Mesenteric fat pad (tissue), 1 donor: Measurements from ENCODE around the gene TLX3. TPM values are rescaled to one million over a fixed set of nuclear protein-coding genes. Genes with fewer than 3 reads are reported as not detected.

Experiments
- DNase-seq: peaks from one replicate; pipeline ENCODE4 v3.0.0-alpha.2; 2020; ENCODE audit warnings: low spot score
- total RNA-seq: library from RNA; stranded (reverse); fragmentation: NEBNext Ultra II Directional; extraction: Animal tissue kit (Norgen Biotek cat#: 25700); gene quantifications from one replicate; pipeline ENCODE4 v1.2.1, GENCODE V29; 2021
- donor health status: DM: yes; HTN: yes; CAD: no.

TLX3 gene
- total RNA-seq, 1 donor from 2014 or later, result not detected

DNA sequence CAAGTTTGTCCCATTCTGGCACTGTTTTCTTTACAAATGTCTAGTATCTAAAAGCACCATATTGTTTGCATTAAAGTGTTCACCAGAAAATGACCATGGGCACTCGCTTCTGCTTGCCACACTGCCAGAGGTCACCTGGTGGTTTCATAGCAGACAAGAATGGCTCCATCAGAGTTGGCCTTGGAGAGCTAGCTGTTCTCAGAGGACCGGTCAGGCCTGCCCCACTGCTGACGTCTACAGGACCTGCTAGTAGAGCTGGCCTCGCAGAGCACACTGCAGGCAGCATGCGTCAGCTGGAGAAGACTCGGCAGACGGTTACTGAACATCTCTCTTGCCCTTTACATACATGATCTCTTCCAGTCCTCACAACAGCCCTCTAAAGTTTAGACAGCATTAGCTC lies 8.7 kb upstream of the TLX3 start:
- no peak for DNase-seq

DNA sequence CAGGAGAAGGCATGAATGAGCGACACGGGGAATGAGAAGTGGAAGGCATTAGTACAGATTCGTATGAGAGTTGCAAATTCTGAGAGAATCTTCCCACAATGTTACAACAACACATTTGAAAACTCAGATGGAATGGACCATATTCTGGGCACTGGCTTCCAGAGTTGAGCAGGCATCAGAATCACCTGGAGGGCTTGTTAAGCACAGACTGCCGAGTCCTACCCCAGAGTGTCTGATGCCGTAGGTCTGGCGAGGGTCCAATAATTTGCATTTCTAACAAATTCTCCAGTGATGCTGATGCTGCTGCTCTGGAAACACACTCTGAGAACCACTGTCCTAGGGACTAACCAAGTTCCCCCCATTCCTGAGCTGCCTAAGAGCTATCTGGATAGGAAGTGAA lies 2.9 kb upstream of the TLX3 start:
- DNase-seq, result no peak

DNA sequence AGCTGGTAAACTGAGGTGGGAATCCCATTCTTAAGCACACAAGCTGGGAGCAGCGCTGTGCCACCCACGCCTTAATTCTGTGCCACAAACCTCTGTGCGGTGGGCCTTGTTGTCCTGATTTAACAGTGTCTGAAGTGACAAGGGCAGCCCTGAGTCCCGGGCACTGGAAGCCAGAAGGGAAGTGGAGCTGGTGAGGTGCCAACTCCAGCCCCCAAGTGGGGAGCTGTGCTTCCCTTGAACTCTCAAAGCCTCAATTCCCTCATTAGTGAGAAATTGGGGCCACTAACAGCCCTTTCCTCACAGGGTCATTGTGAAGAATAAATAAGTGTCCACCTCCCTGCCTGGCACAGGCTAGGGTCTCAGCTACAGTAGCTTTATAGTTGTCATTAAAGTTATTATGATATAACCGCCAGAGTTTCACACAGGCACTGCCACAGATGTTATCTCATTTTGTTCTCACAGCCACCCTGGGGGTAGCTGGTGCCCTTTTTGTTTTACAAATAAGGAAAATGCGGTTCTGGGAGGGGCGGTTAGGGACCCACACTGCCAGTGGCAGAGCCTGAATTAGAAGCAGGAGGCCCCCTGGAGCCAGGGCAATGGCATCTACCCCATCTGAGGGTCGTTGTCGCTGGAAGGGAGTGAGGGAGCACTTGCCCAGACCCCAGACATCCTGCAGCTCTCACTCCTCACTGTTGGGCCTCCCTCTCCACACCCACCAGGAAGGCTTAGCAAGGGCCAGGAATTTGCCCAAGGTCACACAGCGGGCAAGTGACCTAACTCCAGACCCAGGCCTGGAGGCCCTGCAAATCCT lies 2.1 kb upstream of the TLX3 start:
- DNase-seq, result no peak

- no peak for DNase-seq
Observed at GRCh38 chr5:171307789-171308452, 1.1 kb upstream of the TLX3 start.

DNA sequence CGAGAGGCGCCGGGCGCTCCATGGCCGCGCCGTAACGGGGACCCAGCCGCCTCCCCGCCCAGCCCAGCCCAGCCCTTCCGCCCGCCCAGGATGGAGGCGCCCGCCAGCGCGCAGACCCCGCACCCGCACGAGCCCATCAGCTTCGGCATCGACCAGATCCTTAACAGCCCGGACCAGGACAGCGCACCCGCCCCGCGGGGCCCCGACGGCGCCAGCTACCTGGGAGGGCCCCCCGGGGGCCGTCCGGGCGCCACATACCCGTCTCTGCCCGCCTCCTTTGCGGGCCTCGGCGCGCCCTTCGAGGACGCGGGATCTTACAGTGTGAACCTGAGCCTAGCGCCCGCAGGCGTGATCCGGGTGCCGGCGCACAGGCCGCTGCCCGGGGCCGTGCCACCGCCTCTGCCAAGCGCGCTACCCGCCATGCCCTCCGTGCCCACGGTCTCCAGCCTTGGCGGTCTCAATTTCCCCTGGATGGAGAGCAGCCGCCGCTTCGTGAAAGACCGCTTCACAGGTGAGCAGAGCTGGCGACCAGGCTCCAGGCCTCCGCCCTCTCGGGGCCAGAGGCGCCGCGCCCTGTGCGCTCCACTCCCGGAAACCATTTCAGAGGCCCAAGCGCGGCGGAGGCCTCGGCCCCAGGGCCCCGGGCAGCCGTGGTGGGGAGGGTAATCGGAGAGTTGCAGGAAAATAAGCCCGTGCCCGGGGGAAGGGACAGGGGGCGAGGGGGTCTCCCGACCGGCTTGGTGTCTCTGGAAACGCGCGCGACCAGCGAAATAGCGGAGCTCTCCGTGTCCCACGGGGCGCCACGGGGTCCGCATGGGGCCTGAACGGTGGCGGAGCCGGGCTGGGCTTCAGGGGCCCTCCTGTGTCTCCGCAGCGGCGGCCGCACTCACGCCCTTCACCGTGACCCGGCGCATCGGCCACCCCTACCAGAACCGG lies 496 bp downstream of the TLX3 start:
- no peak for DNase-seq

- DNase-seq, result no peak
Observed at GRCh38 chr5:171310212-171310818, 1.3 kb downstream of the TLX3 start.

GRCh38 chr5:171310819-171311321 lies 1.8 kb downstream of the TLX3 start:
- no peak for DNase-seq

GRCh38 chr5:171311322-171312077 lies 2.5 kb downstream of the TLX3 start:
- no peak for DNase-seq

GRCh38 chr5:171312129-171312974 lies 3.3 kb downstream of the TLX3 start:
- peak; percentile 82 for DNase-seq

- DNase-seq, result peak; percentile 59
Observed at GRCh38 chr5:171313481-171314206, 4.6 kb downstream of the TLX3 start.

DNA sequence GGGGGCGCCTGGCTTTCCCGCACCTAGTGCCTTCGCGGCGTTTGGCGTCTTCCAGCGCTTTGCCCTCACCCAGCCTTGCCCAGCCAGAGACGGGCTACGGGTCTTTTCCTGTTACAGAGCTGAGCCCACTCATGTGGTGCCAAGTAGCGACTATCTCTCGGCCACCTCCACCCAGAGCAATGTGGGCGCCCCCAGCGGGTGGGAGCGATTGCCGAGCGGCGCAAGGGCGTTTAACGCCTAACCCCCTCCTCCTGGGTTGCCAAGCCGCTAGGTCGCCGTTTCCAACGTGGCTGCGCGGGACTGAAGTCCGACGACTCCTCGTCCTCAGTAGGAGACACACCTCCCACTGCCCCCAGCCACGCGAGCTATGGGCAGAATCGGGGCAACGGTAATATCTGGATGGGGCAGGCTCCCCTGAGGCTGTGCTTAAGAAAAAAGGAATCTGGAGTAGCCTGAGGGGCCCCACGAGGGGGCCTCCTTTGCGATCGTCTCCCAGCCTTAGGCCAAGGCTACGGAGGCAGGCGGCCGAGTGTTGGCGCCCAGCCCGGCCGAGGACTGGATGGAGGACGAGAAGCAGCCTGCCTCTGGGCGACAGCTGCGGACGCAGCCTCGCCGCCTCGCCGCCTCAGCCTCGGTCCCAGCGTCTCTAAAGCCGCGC lies 5.8 kb downstream of the TLX3 start:
- peak; percentile 83 for DNase-seq

GRCh38 chr5:171315386-171315891 lies 6.4 kb downstream of the TLX3 start:
- no peak for DNase-seq

GRCh38 chr5:171315925-171316257 lies 6.8 kb downstream of the TLX3 start:
- peak; percentile 71 for DNase-seq

DNA sequence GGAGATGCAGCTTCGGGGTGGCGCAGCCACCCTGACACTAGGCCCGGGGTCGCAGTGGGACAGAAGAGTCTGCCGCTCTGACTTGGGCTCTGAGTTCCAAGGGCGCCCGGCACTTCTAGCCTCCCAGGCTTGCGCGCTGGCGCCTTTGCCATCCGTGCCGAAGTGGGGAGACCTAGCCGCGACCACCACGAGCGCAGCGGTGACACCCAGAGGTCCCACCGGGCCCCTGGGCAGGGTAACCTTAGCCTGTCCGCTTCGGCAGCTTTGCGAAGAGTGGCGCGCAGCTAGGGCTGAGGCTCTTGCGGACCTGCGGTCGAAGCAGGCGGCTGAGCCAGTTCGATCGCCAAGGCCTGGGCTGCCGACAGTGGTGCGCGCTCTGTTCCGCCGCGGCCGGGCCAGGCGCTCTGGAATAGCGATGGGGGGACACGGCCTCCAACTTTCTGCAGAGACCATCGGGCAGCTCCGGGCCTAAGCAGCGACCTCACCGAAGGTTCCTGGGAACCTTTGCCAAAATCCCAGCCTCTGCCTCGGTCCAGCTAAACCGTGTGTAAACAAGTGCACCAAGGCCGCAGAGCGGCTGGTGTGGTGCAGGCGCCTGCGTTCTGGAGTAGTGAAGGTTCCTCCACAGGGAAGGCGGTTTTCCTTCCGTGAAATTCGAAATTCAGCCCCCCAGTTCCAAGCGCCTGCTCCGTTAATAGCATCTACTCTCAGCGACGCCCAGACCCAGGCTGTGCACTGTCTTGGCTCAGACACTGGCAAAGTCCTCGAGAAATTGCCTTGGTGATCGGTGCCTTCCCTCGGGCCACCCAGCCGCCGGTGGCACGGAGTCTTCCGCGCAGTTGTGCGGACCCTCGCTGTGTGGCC lies 7.4 kb downstream of the TLX3 start:
- DNase-seq, result peak; percentile 85

GRCh38 chr5:171317230-171317629 lies 8.2 kb downstream of the TLX3 start:
- no peak for DNase-seq

- no peak for DNase-seq
Observed at GRCh38 chr5:171318026-171318425, 9.0 kb downstream of the TLX3 start.

GRCh38 chr5:171321447-171321846 lies 12.4 kb downstream of the TLX3 start:
- no peak for DNase-seq
